ENCODE measurements around the gene RTEL1. TPM values are rescaled to one million over a fixed set of nuclear protein-coding genes. Genes with fewer than 3 reads are reported as not detected.
A peak's percentile ranks its signal among the peaks of the same experiment; 100 is the strongest.

RTEL1 gene
- polyA plus RNA-seq, 3 donors, result 1.0 to 15.5 (median 4.8) TPM

- DNase-seq, result no peak
- Histone ChIP-seq H3K4me1 (ENCODE audit: control insufficient read depth in 1 of 2, insufficient read depth in 2 of 2, low read length in 2 of 2) (peaks cover 17 to 27% of the 10 kb centered on the region in 2 donors), H3K36me3 (replicated peaks in 1 of 2; ENCODE audit: control insufficient read depth in 1 of 2, insufficient read depth in 2 of 2, low read length in 2 of 2) (peaks cover 0 to 3% of the 10 kb centered on the region in 2 donors), H3K4me3 (replicated peaks in 1 of 3; ENCODE audit: low read depth in 2 of 3, low read length in 3 of 3) (no peak overlapping the region), H2AFZ (ENCODE audit: insufficient read depth, low read depth, low read length, poor library complexity, severe bottlenecking) (no peak overlapping the region), H3K4me2 (replicated peaks; ENCODE audit: extremely low read depth, low read length, poor library complexity, severe bottlenecking) (no peak overlapping the region), H3K9ac (ENCODE audit: insufficient read depth, low read length, poor library complexity, severe bottlenecking) (no peak overlapping the region), H3K9me3 (replicated peaks in 1 of 2; ENCODE audit: control insufficient read depth in 1 of 2, insufficient read depth in 1 of 2, low read length in 2 of 2) (no peaks in the 10 kb centered on the region), H4K20me1 (ENCODE audit: insufficient read depth, low read length) (peaks cover 25% of the 10 kb centered on the region), H3K27me3 (ENCODE audit: control insufficient read depth in 2 of 2, insufficient read depth in 2 of 2, low read length in 2 of 2) (no peaks in the 10 kb centered on the region), H3K79me2 (ENCODE audit: insufficient read depth, low read length) (peaks cover 88% of the 10 kb centered on the region), H3K27ac (ENCODE audit: low read depth in 1 of 2, low read length in 2 of 2) (no peak overlapping the region)
- WGBS (ENCODE audit: insufficient coverage), result 70% methylated on average over 10 of the region's 15 CpGs
- no peak overlapping the region for H3K27ac Mint-ChIP-seq
- intact Hi-C loops (cut with micrococcal nuclease), result no loop called here
- peaks cover 15 to 44% of the 10 kb centered on the region in 2 donors for H3K36me3 Mint-ChIP-seq
- TF ChIP-seq, protein P1, sequence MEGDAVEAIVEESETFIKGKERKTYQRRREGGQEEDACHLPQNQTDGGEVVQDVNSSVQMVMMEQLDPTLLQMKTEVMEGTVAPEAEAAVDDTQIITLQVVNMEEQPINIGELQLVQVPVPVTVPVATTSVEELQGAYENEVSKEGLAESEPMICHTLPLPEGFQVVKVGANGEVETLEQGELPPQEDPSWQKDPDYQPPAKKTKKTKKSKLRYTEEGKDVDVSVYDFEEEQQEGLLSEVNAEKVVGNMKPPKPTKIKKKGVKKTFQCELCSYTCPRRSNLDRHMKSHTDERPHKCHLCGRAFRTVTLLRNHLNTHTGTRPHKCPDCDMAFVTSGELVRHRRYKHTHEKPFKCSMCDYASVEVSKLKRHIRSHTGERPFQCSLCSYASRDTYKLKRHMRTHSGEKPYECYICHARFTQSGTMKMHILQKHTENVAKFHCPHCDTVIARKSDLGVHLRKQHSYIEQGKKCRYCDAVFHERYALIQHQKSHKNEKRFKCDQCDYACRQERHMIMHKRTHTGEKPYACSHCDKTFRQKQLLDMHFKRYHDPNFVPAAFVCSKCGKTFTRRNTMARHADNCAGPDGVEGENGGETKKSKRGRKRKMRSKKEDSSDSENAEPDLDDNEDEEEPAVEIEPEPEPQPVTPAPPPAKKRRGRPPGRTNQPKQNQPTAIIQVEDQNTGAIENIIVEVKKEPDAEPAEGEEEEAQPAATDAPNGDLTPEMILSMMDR (IDR thresholded peaks at IDR 0.05), result no peak
- peaks cover 25% of the 10 kb centered on the region for H3K4me1 Mint-ChIP-seq
- H3K27me3 Mint-ChIP-seq (ENCODE audit: low read depth in 3 of 3), result peaks cover 0 to 5% (median 2%) of the 10 kb centered on the region in 3 donors
- peaks cover 0 to 2% (median 0%) of the 10 kb centered on the region in 7 donors for H3K9me3 Mint-ChIP-seq
- no peak overlapping the region for H3K4me3 Mint-ChIP-seq
Observed at GRCh38 chr20:63624486-63624885, 33.6 kb upstream of the RTEL1 start.

- Mint-ChIP-seq H3K27ac (peak overlapping the region; percentile 57 to 85 (median 75)), H3K27me3 (ENCODE audit: low read depth in 3 of 3) (peaks cover 0 to 4% (median 0%) of the 10 kb centered on the region in 3 donors), H3K4me1 (peaks cover 28% of the 10 kb centered on the region), H3K4me3 (peak overlapping the region; percentile 65 to 70), H3K36me3 (peaks cover 8 to 41% of the 10 kb centered on the region in 2 donors), H3K9me3 (peaks cover 0 to 2% (median 0%) of the 10 kb centered on the region in 7 donors)
- Histone ChIP-seq H4K20me1 (ENCODE audit: insufficient read depth, low read length) (peaks cover 12% of the 10 kb centered on the region), H3K27me3 (ENCODE audit: control insufficient read depth in 2 of 2, insufficient read depth in 2 of 2, low read length in 2 of 2) (no peaks in the 10 kb centered on the region), H3K36me3 (replicated peaks in 1 of 2; ENCODE audit: control insufficient read depth in 1 of 2, insufficient read depth in 2 of 2, low read length in 2 of 2) (no peaks in the 10 kb centered on the region), H3K4me1 (ENCODE audit: control insufficient read depth in 1 of 2, insufficient read depth in 2 of 2, low read length in 2 of 2) (peaks cover 17 to 29% of the 10 kb centered on the region in 2 donors), H3K79me2 (ENCODE audit: insufficient read depth, low read length) (peaks cover 76% of the 10 kb centered on the region), H3K27ac (ENCODE audit: low read depth in 1 of 2, low read length in 2 of 2) (peak overlapping the region in 1 of 2 donors; percentile 85), H2AFZ (ENCODE audit: insufficient read depth, low read depth, low read length, poor library complexity, severe bottlenecking) (peak overlapping the region; percentile 79), H3K4me3 (replicated peaks in 1 of 3; ENCODE audit: low read depth in 2 of 3, low read length in 3 of 3) (peak overlapping the region; percentile 31 to 81 (median 76)), H3K9ac (ENCODE audit: insufficient read depth, low read length, poor library complexity, severe bottlenecking) (peak overlapping the region; percentile 95), H3K9me3 (replicated peaks in 1 of 2; ENCODE audit: control insufficient read depth in 1 of 2, insufficient read depth in 1 of 2, low read length in 2 of 2) (no peaks in the 10 kb centered on the region), H3K4me2 (replicated peaks; ENCODE audit: extremely low read depth, low read length, poor library complexity, severe bottlenecking) (peak overlapping the region; percentile 84)
- intact Hi-C loops (cut with micrococcal nuclease), result loop anchor here (5.0 kb wide), 2 partner anchors 59 to 89 kb away; partner anchors contain the start of gene PTK6 (in 2 of the 2)
- 5% methylated on average over 28 of the region's 36 CpGs for WGBS (ENCODE audit: insufficient coverage)
- DNase-seq, result no peak
- TF ChIP-seq, protein P1 (IDR thresholded peaks at IDR 0.05), result no peak
Observed at GRCh38 chr20:63625771-63626423, 32.2 kb upstream of the RTEL1 start.
